GM12874 (cell line): ENCODE measurements around the gene PFKFB3.

Source experiments
- CTCF ChIP-seq: IDR thresholded peaks from 2 replicates; pipeline ENCODE4 v1.5.1; 2011; ENCODE audit warnings: low read depth, mild to moderate bottlenecking, control low read depth, low read length, moderate library complexity; ENCODE audit not compliant: insufficient read depth

Gene PFKFB3

GRCh38 chr10:6300106-6300783 lies 97.5 kb downstream of the PFKFB3 start:
- TF ChIP-seq CTCF = no peak

GRCh38 chr10:6300784-6301460 lies 98.2 kb downstream of the PFKFB3 start:
- TF ChIP-seq CTCF = no peak

- TF ChIP-seq CTCF = no peak
Measured at GRCh38 chr10:6301488-6302075, 98.8 kb downstream of the PFKFB3 start.
